SW 1271 (cell line): ENCODE results near the gene PRKAG2.
A peak's percentile ranks its signal among the peaks of the same experiment; 100 is the strongest.

Source experiments
- DNase-seq, 2 experiments: peaks; one replicate each; lab custom pipeline; 2025; lab: John Stamatoyannopoulos, UW

Gene PRKAG2

DNA sequence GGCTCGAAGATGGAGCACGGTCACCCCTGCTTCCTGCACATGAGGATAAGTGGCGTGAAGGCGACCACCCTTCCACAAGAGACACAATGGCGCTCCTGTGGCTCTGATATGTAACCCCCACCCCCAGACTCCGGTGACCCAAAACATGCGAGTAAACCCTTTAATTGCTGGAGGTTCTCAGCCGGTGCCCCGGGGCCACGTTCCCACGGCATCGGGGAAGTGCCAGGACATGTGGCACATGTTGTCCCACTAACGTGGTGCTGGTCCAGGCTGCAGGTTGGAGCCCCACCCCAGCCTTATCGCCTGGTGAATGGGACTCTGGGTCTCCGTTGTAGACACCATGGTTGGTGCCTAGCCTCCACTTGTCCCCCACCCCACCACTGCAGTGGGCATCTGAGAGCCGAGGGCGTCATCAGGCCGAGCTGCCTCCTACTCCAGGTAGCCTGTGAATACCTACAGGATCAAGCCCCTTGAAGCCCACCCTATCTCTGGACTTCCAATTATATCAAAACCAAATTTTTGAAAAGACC lies 132.8 kb downstream of the PRKAG2 start:
- DNase-seq: no peak

DNA sequence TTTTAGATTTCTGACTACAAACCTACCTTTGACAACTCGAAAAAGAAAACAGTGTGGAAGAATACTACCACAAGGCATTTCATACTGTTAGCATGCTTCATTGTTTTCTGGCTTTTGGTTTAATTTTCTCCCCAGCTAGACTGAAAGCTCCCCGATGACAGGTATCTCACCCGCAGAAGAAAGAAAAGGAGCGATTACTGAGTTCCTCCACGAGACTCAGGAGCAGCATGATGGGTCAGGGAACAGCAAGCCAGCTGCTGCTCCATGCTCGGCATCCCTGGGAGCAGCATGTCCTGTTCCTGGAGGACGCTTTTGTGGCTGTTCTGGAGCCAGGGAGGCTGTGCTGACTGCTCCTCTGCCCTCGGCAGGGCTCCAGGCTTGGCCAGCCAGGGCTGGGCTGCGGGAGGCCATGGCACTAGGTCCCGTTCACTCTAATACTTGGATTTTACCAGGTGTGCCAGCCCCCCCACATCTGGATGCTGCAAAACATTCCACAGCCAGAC lies 133.4 kb downstream of the PRKAG2 start:
- DNase-seq: no peak

DNA sequence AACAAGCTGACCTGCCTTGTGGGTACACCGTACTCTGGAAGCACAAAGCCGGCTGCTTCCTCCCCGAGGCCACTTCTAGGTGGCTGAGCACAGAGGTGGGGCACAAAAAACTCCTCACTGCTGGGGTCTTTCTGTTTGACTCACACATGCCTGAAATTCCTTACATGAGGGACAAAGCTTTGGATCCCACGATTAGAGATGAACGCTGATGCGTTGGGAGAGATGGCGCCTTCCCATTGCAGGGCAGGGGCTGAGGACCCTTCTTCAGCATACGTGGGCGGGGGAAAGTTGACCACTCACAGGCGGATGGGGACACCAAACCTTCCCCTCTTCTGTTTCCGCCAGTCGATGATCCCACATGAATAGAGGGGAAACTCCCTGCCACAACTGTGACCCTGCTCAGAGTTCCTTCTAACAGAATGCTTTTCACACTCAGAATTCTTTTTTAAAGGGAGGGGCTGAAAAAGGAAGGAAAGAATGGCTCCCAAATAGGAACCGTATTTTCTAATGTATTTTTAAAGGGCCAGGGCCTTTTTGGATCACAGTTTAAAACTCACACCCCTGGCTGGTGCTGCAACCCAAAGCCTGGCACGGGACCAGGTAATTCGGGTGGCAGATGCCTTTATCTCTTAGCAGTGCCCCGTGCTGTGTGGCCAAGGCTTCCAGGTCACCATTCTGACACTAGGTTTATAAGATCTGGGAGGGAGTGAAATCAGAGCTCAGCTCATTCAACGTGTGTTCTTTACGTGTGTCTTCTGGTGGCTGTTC lies 134.0 kb downstream of the PRKAG2 start:
- DNase-seq: no peak

DNA sequence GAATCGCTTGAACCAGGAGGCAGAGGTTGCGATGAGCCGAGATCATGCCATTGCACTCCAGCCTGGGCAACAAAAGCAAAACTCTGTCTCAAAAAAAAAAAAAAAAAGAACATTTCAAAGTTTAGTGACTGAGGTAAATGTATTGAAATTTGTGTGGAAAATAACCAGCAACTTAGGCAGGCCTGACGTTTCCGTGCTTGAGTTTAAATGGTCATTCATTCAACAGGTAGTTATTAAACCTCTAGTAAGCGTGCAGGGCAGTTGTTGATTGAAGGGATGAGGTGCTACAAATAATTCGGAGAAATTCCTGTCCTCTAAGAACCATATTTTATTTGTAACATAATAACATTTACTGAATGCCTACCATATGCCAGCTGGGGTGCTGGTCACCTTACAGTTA lies 135.3 kb downstream of the PRKAG2 start:
- DNase-seq: no peak

DNA sequence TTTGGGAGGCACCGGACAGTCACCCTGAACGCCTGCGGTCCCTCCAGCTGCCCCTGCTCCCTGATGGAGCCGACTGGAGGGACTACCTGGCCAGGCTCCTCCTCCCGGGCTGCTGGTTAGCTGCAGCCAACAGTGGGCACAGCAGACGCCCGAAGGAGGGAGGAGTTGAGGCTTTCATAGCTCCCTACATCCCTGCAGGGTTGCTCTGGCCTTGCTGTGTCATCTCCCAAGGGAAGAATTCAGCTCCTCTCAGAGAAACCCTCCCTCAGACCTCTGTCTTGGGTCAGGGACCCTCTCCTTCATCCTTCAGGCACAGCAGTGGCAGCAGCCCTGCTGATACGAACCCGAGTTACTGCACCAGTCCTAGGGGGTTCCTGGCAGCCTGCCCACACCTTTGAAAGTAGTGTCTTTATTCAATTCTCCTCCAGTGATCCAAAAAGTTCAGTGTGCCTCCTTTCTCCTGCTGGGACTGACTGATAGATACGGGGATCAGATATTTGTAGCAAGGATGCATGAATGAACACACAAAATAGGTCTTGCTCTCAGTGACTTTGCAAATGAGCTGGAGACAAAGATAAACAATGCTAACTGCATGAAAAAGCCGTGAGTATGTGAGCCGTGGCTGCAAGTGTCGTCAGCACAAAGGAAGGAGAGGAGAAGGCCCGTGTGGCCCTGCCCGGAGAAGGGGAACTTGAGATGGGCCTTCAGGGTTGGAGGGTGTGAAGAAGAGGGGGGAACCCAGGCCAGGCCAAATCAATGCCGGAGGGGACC lies 136.6 kb downstream of the PRKAG2 start:
- no peak for DNase-seq

DNA sequence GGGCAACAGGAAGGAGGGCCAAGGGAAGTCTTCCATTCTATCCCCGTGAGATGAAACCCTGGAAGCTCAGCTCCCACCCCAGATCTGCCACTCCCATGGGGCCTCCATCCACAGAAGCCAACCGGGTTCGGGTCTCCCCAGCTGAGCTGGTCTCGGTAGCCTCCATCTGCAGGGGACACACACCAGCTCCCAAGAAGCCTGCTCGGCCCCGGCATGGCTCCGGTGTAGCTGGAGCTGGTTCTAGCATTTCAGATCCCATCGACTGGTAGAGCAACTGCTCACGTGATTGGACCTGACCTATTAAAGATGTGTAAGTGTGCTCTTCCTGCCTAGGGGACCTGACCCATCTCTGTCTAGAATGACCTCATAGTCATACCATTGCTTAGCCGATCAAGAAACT lies 138.0 kb downstream of the PRKAG2 start:
- DNase-seq: no peak

DNA sequence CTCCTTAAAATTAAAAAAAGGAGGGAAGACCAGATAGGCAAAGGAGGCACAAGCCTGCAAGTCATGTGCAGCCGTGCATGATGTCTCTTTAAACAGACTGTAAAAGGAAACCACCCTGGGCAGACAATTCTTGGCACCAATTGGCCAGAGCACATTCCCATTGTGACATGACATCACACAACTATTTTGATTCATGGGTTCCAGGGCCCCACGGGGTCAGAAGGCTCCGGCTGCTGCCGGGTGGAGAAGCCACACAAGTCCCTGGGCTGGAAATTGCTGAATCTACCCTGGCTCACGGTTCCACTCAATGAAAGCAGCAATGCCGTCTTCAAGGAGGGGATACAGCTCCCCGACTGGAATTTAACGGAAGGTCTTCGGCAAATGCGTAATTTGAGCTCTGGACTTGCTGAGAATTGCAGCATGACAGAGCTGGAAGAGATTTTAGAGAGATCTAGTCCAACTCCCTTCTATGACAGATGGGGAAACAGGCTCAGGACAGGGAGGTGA lies 140.5 kb downstream of the PRKAG2 start:
- DNase-seq: peak; percentile 87 to 94

DNA sequence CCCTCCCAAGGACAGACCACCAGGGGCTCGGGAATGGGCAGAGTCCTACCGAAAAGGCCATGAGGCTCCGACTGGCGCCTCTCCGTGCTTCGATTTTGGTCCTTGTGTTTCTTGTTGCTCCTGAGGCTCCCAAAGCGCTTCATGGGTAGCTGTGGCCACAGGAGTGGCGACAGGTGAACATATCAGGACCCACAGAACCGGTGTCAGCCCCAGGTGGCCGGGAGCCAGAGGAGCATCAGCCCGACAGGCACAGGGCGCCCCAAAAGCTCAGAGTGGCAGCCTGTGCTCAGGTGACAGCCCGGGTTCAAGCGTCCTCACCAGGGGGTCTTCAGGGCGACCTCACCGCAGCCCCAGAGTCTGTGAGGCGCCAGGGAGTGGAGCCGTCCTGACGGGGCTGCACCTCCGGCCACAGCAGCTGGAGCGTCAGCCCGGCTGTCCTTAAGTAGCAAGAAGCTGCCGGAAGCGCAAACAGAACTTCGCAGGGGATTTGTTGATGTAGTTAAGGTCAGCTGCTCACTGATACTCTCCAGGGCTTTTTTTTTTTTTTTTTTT lies 141.0 kb downstream of the PRKAG2 start:
- no peak for DNase-seq

DNA sequence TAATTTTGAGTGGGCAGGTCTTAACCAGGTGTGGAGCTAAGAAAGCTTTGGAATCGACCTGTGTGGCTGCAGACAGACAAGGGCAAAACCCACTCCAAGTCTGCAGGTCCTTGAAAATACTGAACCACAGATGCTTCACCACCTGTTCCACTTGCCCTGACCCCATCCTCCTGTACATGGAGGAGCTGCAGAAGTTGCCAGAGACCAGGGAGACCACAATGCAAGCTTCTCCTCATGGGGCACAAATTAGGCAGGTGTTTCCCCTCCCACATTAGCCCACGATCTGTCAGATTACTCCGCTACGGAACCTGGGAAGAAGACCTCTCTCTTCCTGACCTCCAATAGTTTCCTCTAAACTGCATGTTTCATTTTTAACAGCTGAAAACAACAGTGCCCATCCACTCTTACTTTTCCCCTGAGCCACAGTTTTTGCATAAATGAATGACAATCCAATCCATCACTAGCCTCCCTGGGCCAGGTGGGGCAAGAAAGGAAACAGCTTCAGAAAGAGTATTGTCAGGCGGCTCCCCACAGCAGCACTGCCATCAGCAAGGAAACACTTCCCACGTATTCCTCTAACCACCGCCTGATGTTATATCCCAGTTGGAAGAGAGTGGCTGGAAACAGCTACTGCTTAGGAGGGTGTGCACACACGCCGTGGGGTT lies 141.6 kb downstream of the PRKAG2 start:
- no peak for DNase-seq

DNA sequence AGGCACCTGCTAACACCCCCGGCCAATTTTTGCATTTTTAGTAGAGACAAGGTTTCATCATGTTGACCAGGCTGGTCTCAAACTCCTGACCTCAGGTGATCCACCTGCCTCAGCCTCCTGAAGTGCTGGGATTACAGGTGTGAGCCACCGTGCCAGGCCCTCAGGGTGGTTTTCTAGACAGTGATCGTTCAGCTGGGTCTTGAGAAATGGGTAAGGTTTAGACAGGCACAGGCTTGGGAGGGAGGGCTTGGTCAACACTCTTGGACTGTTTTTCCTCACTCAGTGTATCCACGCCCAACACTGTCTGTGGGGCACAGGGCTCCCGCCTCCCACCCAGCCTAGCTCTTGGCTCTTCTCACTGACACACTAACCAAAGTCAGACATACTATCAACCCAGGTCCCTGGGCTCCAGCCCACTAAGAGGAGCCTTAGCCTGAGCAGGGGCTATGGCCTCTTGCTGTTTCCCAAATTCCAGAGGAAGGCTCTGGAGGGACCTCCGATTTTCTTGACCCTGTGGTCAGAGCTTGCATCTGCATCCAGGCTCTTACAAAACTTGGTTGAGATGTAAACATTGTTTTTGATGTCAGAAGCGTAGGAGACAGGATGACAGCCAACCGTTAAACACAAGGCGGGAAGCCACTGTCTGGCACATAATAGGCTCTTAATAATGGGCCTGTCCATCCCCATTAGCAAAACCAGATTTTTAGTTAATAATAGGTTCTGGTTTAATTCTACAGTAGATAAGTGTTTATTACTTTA lies 143.9 kb downstream of the PRKAG2 start:
- no peak for DNase-seq

DNA sequence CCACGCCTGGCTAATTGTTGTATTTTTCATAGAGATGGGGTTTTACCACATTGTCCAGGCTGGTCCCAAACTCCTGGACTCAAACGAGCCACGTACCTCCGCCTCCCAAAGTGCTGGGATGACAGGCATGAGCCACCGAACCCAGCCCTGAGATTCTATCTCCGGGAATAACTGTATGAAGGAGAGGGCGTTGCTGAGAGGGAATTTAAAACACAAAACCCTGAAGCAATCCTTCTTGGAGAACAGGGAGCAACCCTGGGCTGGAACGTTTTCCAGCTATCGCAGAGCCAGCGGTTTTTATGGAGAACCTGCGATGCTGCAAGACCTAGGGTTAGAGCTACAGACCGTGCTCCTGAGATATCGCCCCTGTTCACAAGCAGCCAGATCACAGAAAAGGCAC lies 144.6 kb downstream of the PRKAG2 start:
- DNase-seq: no peak

DNA sequence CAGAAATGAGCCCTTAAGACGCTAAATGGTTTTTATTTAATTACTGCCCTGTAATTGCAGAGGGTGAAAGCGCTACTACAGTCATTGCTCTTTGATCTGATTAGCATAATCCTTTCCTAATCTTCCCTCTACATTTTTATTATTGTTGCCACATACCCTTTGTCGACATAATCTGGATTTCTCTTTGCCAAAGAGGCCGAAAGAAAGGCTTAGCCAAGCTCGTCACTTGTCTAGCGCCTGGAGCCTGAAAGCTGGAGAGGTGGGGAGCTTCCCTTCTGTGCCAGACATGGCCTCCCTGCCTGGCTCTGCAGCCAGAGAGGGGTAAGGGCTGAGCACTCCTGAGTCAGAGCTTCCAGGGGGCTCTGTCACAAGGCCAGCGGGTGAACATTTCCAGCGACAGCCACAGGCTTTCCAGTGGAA lies 145.9 kb downstream of the PRKAG2 start:
- no peak for DNase-seq

DNA sequence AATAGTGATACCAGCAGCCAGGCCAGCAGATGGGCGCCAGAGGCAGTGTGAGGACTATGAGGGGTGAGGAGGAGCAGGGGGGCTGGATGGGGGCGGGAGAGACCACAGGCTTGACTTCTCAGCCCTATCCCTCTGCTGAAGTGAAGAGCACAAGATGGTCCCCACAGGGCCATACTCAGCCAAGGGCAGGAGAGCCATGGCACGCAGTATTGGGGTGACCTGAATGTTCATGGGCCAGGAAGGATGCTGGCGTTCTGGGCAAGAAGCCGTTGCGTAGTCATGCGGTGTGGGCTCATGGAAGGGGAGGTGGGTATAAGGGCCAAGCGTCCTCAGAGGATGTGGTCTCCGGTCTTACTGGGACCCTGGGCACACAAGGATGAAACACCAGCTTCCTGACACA lies 146.3 kb downstream of the PRKAG2 start:
- DNase-seq: no peak

DNA sequence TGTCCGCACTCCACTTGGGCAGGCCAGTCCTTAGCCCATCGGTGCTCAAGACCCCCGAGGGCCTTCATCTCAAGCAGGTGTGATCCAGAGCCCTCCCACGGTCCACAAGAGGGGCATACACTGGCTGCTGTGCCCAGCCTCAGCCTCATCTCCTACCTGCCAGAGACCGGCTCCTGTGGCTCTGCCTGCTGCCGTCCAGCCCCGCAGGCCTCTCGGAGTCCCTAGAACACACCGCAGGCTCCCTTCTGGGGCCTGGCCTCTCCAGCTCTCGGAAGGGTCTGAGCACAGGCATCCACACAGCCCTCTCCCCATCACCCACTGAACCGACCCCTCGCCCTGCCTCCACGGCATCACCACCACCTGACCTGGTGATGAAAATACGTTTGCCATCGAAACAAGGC lies 147.4 kb downstream of the PRKAG2 start:
- DNase-seq: no peak

DNA sequence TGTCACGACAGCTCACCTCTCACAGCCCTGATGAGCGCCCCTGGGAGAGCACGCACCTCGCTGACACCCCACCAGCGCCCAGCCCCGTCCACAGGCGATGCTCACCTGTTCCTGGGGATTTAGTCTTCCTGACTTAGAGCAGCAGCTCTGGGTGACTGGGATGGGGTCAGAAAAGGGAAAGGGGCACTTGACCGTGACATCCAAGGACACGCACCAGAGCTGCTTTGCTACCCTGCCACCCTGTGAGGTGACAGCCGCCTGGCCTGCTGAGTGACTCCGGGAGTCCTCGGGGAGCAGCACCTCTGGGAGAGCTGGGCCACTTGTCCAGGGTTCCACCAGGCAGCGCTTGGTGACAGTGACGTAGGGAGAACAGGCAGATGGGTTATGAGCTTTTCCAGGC lies 148.2 kb downstream of the PRKAG2 start:
- no peak for DNase-seq

DNA sequence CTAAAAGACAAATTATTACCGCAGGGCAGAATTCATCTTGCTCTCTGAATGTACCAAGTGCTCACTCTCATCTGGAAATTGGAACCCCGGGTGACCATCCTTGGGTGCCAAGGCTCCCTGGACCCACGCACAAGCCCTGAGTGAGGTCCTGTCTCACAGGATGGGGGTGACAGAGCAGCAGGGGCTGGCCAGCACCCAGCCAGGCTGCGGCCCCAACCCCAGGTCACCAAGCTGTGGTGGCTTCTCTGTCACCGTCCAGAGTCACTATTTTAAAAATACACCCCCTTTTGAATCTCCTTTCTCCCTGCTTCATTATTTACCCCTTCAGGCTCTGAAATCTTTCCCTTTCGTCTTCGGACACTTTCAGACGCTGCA lies 148.6 kb downstream of the PRKAG2 start:
- DNase-seq: no peak

DNA sequence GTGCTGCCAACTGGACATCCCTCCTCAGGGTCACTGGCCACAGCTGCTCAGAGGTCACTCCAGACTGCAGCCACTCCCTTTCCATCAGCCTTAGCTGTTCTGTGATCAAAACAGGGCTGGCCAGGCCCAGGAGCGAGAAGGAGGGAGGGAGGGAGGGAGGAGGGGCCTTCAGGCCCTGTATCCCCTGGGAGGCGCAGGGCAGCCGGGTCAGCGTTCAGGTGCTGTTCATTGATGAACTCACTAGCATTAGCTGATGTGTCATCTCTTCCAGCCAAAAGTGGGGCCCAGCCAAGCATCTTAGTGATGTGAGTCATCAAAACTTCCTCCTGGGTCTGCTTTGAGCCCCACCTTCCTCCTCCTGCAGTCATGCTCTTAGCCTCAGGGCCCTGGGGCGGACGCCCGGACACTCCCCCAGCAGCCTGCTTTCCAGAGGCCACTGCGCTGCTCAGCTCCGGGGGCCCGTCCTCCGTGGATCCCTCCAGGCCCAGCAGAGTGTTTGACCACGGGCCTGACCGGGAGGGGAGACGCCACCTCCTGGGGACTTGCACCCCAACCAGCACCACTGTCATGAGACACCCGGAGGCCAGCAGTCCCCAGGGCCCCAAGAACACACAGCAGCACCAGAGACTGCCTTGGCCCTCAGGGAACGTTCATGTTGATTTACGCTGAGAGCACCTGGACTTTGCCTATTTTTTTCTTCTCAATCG lies 149.2 kb downstream of the PRKAG2 start:
- peak; percentile 91 to 98 for DNase-seq

DNA sequence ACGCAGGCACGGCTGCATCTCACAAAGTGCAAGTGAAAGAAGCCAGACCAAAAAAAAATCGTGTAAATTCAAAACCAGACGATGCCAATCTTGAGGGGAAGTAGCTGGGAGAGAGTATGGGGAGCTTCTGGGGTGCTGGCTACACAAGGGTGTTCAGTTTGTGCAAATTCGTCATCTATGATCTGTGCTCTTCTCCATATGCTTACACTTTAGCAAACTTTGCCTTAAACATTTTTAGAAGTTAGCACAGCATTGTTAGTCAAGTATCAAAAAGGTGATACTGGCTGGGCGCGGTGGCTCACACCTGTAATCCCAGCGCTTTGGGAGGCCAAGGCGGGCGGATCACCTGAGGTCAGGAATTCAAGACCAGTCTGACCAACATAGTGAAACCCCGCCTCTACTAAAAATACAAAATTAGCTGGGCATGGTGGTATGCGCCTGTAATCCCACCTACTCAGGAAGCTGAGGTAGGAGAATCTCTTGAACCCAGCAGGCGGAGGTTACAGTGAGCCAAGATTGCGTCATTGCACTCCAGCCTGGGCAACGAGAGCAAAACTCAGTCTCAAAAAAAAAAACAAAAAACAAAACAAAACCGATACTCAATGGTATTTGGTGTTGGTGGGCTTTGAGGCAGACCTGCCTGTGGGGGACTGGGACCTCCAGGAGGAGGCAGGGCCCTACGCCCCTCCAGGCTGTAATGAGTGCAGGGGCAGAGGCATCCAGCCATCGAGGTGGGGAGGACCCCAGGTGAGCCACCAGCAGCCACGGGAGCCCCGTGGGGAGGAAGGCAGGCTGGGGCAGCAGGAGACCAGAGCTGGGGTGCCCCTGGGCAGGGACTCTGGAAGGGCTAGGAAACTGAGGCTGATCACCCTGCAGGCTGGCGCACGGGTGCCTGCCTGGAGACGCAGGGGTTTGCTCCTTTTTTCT lies 150.0 kb downstream of the PRKAG2 start:
- no peak for DNase-seq

DNA sequence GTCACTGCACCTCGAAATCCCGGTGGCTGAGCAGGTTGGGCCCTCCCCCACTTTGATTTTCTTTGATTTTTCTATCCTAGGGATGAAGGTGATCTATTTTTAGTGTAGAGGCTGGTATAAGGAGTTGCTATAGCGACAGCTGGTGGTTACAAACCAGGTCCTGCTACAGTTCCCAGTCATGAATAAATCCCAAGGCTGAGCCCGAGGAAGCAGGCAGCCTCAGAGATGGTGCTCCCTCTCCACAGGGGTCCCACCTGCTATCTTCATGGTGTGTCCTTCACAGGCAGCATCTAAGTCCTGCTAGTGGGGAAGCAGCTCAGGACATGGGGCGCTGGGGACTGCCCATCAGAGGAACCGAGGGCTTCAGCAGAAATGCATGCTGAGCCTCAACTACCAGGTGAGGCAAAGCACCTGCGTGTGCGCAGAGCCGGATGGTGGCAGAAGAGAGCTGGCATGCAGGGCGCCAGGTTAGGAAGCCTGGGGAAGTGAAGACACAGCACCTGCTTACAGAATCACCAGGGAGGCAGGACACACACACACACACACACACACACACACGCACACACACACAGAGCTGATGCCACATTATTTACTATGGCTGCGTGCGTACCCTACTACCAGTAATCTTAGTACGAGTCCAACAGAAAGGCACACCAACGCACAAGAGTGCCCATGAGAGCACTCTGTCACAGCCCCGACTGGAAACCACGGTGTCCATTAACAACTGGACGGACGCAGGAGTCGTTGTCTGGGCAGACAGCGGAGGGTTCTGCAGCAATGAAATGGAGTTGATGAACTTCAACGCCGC lies 150.9 kb downstream of the PRKAG2 start:
- DNase-seq: no peak
